HCT116 (cell line): Measurements from ENCODE around the gene UTP20.

Experiments
- CTCF ChIP-seq, 3 experiments: fragments of 200-600 bp in 1 of 3; sonication (generic) in 1 of 3; IDR thresholded peaks in 2 of 3; conservative IDR thresholded peaks in 1 of 3; 2 replicates each; pipeline ENCODE4 v1.5.1; 2012 to 2017; ENCODE audit warnings: low read depth in 2 of 3, low read length in 2 of 3, antibody characterized with exemption in 1 of 3, borderline replicate concordance in 1 of 3, control low read depth in 1 of 3, mild to moderate bottlenecking in 1 of 3, mixed read lengths in 1 of 3, mixed run types in 1 of 3, moderate library complexity in 1 of 3; ENCODE audit not compliant: insufficient read depth in 1 of 3
- TF ChIP-seq, protein P1 (sequence below): IDR thresholded peaks from 2 replicates; pipeline ENCODE4 v1.6.1; 2012

DNA sequence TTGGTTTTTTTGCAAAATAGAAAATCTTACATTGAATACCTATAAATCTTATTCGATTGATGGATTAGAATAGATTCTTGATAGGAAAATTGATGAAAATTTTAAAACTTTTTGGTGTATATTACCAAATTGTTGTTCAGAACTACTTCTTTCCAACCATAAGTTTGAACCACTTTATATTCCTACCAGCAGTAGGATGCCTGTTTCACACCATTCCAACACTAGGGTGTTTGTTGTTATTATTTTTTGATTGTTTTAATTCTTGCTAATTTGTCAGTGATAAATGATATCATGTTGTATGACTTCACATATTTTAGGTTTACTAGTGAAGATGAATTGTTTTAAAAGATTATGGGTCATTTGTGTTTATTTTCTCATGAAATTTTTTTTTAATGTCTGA is 43.4 kb downstream of the UTP20 start:
- no peak for TF ChIP-seq CTCF (IDR thresholded peaks at IDR 0.05 in 2 of 3, conservative IDR thresholded peaks at IDR 0.05 in 1 of 3; ENCODE audit: borderline replicate concordance in 1 of 3, insufficient read depth in 1 of 3, low read depth in 2 of 3, low read length in 2 of 3)
- TF ChIP-seq, protein P1, sequence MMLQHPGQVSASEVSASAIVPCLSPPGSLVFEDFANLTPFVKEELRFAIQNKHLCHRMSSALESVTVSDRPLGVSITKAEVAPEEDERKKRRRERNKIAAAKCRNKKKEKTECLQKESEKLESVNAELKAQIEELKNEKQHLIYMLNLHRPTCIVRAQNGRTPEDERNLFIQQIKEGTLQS: no peak
